GM19395 (cell line): Measurements from ENCODE around the gene ACYP2.
A peak's percentile ranks its signal among the peaks of the same experiment; 100 is the strongest.

Experiments
- ATAC-seq: cut with Tn5 transposase; IDR thresholded peaks from one replicate; pipeline ENCODE4 v1.9.1; 2021; ENCODE audit warnings: mild to moderate bottlenecking, moderate library complexity; ENCODE audit not compliant: unreplicated experiment

ACYP2 gene

DNA sequence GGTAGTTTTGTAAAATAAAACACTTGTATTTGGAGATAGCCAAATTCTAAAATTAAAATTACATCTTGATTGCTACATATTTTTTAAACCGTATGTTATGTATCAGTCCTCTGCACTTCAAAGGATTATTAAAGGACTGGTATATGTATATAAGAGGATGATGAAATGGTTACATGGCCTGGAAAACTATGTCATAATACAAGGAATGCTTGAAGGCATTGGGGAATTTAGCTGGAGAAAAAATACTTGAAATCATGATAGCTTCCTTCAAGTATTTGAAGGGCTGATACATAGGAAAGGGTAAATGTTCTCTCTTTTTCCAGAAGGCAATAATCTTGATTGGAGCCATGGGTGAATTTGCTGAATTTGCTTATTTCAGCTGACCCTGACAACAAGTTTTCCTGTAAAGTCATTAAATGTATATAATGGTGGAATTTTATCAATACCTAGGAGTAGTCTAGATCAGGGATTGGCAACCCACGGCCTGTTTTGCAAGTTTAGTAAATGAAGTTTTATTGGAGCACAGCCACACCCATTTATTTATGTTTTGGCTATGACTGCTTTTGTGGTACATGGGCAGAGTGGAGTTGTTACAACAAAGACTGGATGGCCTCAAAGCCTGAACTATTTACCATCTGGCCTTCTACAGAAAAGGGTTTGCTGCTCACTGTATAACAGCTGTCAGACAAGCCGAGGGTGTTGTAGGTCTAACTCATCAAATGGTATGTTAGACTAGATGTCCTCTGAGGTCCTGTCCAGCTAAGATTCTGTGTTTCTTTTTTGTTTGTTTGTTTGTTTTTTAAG is 34.4 kb downstream of the ACYP2 start:
- no peak for ATAC-seq

- ATAC-seq = no peak
Measured at GRCh38 chr2:54158311-54158710, 42.9 kb downstream of the ACYP2 start.

DNA sequence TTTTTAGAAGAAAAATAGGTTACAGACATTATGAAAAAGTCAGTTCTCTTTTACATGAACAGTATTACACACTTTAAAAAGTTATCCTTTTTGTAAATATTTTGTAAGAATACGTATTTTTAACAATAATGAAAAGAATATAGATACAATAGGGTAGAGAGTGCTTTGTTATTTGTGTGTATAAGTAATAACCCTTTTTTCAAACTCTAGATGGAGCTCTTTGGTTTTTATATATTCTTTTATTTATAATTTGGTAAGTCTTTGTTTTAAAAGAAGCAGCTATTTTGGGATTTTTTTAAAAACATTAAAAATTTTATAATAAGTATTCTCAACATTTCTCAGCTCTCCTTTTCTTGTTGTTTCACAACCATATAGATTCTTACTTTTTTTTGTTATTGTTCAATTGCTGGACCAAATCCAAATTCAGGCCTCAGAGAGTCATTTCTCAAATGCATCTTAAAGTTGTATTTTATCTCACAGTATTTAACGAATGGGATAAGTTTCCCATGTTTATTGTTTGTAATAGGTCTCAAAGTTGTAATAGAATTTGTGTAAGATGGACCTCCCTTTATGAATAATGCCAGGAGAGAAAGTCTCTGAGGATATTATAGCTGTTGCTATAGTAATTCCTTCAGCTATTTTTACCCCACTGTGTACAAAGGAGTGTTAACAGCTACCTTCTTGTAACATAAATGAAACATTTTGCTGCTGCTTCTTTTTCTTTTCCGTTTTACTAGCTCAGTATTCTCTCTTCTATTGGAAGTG is 46.4 kb downstream of the ACYP2 start:
- no peak for ATAC-seq

- no peak for ATAC-seq
Measured at GRCh38 chr2:54164106-54164505, 48.7 kb downstream of the ACYP2 start.

- no peak for ATAC-seq
Measured at GRCh38 chr2:54166121-54166773, 50.8 kb downstream of the ACYP2 start.

- ATAC-seq = no peak
Measured at GRCh38 chr2:54176577-54176976, 61.2 kb downstream of the ACYP2 start.

DNA sequence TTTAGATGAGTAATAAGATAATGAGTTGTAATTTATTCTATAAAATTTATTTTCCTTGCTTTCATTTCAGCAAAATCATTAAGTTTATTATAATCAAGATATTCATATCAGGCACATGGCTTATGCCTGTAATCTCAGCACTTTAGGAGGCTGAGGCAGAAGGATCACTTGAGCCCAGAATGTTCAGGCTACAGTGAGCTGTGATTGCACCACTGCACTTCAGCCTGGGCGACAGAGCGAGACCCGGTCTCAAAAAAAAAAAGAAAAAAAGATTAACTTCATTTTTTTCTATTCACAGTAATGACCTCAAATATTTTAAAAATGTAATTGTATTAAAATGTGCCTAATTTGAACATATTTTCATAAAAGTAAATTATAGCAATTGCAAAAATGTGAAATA is 67.9 kb downstream of the ACYP2 start:
- no peak for ATAC-seq

- ATAC-seq = no peak
Measured at GRCh38 chr2:54183972-54184371, 68.6 kb downstream of the ACYP2 start.

DNA sequence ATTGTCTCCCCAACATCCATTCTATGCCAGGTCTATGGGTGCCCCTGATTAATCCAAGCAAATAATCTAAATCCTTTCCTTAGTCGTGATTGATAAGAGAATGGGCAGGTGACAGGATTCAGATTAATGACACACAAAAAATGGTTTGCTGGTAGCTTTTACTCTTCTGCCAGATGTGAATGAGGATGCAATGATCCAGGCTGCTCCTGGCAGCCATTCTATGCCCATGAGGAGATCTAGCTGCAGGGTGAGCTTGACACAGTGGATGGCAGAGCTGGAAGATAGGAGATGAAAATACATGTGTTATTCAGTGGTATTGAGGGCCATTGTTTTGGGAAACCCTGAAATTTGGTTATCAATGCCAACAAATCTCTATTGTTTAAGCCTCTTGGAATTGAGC is 69.7 kb downstream of the ACYP2 start:
- no peak for ATAC-seq

DNA sequence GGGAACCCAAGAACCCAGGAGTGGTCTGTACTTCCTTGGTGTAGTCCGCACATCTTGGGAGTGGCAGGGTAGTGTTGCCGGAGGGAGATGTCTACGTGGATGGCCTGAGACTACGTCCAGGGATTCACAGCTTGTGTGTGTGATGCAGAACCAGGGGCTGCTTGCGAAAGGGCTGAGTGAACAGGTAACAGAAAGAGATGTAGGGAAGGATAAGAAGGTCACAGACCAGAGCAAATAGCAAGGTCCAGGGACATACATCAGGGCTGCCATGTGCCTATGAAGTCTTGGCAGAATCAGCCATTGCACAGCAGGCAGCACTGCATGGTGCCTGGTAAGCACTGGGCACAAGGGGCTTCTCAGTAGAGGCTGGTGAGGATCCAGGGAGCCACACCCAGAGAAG is 71.9 kb downstream of the ACYP2 start:
- no peak for ATAC-seq

DNA sequence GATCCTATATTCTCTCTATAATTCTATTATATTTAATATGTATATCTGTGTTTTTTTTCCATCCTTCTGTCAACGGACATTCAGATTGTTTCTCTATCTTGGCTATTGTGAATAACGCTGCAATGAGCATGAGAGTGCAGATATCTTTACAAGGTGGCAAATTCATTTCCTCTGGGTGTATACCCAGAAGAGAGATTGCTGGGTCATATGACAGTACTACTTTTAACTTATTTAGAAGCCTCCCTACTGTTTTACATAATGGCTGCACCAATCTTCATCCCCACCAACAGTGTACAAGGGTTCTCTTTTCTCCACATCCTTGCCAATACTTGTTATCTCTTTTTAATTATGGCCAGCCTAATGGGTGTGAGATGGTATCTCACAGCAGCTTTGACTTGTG is 74.1 kb downstream of the ACYP2 start:
- ATAC-seq = no peak

DNA sequence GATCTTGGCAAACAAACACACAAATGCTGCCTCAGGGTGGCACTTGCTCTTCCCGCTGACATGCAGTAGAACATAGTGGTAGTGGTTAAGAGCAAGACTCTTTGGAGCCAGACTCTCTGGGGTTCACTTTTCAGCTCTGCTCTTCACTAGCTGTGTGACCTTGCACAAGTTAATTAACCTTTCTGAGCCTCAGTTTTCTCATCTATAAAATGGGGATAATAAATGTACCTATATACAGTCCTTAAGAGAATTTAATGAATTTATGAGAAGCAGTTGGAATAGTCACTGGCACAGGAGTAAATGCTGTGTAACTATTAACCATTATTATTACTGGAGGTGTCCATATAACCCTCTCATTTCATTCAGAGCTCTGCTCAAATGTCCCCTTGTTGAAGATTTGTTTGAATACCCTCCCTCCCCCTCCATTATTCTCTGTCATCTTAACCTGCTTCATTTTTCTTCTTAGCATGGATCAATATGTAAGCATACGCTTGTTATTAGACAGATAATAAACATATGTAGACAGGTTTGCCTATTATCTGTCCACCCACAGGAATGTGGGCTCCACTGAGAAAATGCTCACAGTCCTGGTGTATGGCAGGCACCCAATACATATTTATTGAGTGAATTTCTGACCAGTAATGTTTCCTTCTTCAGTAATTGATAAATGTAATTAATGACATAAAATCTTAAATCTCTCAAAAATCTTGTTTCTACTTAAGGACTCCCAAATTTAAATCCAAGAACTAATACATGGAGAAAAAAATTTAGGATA is 76.1 kb downstream of the ACYP2 start:
- ATAC-seq = no peak

GRCh38 chr2:54194761-54195750 is 79.6 kb downstream of the ACYP2 start:
- peak; percentile 57 for ATAC-seq

DNA sequence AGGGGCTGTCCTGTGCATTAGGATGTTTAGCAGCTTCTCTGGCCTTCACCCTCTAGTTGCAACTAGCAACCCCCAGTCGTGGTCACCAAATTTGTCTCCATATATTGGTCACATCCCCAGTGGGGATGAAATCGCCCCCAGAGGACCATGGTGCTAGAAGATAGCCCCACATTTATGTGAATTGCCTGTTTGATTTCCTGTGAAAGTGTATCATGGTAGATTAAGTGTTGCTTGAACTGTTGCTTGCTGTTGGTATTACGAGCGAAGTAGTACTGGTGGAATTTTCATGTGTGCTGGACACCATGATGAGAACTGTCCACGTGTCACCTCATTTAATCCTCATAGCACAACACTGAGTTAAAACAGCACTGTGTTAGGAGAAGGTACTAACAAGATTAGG is 81.2 kb downstream of the ACYP2 start:
- ATAC-seq = no peak

DNA sequence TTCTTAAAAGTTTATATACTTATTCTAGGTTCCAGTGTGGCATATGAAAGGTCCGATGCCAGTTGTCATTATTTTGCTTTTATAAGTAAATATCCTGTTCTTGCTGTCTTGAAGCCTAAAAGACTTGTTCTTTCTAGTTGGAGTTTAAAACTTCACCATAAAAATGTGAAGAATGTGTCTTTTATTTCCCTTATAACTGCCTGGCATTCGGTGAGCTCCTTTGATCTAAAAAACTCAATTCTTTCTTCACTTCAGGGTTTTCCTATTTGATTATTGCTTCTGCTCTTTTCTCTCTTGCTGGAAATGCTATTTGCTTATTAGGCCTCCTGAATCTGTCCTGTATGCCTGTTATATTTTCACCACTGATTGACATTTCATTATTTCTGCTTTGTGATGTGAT is 89.1 kb downstream of the ACYP2 start:
- ATAC-seq = no peak

GRCh38 chr2:54206596-54206995 is 91.2 kb downstream of the ACYP2 start:
- ATAC-seq = no peak

- ATAC-seq = no peak
Measured at GRCh38 chr2:54207666-54208195, 92.3 kb downstream of the ACYP2 start.

DNA sequence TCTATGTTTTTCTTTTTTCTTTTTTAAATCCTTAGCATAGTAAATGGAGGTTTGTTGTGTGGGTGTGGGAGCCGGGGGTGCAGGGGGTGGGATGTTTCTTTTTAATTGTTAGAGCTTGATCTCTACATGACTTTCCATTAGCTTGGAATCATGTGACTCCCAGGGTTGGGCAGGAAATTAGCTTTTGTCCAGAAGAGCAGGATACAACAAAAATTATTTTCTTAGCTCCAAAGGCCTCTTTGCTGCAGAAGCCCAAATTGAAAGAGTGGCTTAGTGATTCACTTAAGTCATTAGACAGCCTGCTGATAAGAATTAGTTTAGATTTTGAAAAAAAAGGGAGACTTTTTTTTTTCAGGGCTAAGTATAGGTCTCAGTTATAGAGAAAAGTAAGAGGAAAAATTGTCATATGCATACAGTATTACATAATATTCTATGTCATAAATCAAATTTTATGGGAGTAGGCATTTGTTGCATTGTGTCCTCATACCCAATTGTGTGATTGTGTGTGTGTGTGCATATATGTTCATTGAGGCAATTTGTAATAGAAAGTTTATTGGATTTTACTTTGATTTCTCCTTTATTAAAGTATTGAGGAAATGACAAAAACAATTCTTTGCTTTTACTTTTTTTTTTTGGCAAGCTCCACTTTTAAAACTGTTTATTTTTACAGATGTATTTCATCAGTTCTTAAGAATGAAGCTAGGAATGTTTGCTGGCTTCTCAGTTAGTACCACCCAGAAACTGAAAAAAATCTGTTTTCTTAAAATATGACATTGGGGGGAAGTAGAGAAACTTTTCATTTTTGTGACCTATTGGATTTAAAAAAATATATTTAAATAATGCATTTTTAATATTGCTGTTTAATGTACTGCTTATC is 93.2 kb downstream of the ACYP2 start:
- ATAC-seq = no peak

DNA sequence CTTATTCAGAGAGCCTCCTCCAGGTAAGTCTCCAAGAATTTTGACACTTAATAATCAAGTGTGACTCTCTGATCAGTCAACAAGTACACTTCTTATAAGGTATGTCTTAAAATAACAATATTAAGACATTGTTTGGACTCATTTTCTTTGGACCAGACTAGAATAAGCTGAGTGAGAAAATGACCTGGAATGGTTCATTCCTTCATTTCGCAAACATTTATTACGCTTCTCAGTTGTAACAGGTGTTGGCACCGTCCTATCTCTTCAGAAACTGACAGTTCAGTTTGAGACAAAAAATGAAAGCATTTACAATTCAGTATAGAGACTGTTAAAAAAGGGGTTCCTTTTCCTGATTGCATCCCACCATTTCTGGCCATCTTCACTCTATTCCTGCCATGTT is 94.0 kb downstream of the ACYP2 start:
- ATAC-seq = no peak
